Stimulated activated naive CD4-positive, alpha-beta T cell (primary cell): ENCODE data around the gene TMEM101.
"Not testable (repeated sequence)": the region's sequence is repeated elsewhere in the genome, so short reads cannot be mapped to it uniquely, and the experiment has no call there.

ENCODE experiments used
- DNase-seq, 6 experiments: peaks; one replicate each; lab custom pipeline; 2025; lab: John Stamatoyannopoulos, UW

TMEM101 gene

GRCh38 chr17:43974382-43975266, 40.1 kb downstream of the TMEM101 start:
- DNase-seq = no peak

GRCh38 chr17:43972444-43973212, 42.1 kb downstream of the TMEM101 start:
- not testable (repeated sequence) for DNase-seq

- DNase-seq = peak in 3 of 6 experiments; percentile 5 to 22 (median 20)
These were observed 43.3 kb downstream of the TMEM101 start for GRCh38 chr17:43971436-43971835.

GRCh38 chr17:43970366-43970765, 44.4 kb downstream of the TMEM101 start:
- no peak for DNase-seq

DNA sequence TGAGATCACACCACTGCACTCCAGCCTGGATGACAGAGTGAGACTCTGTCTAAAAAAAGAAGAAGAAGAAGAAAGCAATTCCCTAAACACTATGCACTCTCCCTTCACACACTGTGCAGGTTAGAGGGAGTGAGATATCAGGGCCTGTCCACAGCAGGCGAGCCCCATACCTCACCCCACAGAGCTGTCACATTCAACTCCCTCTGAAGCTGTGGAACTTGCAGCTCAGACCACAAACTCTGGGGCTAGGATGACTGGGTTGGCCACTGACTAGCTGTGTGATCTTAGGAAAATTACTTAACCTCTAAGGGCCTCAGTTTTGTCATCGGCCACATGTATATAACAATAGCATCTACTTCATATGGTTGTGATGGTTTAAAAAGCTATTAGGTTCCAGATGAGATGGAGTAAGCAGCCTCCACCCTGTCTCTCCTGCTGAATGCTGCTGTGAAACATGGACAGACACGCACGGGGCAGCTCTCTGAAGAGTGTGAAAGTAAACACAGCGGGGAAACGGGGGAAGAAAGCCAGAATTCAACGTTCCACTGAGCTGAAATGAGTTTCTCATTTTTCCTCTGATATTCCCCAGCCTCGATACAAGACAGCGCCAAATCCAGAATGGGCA, 47.4 kb downstream of the TMEM101 start:
- no peak for DNase-seq

DNA sequence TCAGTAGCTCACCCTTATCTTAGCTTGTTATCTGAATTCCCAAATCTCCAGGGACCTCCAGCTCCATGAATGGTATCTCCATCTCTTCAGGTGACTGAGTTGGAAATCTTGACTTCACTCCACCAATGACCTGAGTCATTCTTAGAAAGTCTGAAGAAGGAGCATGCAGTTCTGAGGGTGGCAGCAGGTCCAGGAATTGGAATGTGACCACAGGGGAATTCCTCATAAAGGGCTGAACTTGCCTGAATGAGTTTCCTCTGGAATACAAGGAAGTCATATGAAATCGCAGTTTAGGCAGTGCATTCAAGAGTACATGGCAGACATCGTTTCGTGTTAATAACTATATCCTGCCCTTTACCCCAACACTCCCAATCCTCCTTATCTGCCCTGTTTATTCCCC, 48.5 kb downstream of the TMEM101 start:
- no peak for DNase-seq

DNA sequence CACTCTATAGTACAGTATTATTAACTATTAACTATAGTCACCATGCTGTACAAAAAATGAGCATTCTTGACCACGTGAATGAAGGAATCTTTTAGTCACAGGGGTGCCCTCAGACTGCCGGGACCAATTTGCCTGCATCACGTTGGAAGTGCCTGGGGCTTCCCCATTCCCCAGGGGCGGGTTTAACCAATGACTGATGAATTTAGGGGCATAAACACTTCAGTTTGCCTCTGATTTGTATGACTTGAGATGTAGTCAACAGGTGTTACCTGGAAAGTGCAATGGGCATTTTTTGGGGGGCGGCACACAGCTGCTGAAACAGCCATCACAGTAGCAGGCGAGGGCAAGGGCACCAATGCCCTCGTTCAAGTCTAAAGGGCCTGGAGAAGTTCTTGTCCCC, 52.3 kb downstream of the TMEM101 start:
- no peak for DNase-seq

DNA sequence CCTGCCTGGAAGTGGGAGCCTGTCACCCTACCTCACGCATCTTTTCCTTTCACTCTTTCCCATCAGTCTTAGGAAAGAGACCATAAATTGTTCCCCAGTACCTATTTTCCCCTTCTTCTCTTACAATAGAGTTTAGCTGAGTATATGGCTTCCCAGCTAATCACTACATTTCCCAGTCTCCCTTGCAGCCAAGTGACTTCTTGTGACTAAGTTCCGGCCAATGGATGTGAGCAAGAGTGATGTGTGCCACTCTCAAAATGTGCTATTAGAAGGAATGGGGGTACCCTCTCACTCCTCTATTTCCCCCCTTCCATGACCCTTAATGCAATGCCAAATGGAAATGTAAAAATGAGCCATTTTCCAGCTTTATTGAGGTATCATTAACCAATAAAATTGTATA, 52.8 kb downstream of the TMEM101 start:
- DNase-seq = no peak

DNA sequence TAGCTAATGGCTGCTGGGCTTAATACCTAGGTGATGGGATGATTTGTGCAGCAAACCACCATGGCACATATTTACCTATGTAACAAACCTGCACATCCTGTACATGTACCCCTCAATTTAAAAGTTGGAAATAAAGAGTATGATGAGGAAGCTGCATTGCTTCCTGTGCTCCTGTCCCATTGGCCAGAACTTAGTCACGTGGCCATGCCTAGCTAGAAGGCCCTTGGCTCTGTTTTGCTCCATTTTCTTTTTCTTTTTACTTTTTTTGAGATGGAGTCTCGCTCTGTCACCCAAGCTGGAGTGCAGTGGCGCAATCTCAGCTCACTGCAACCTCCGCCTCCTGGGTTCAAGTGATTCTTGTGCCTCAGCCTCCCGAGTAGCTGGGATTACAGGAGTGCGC, 53.5 kb downstream of the TMEM101 start:
- DNase-seq = not testable (repeated sequence)
